GM13977 (cell line): ENCODE results near the gene LSM7.

Experiments used
- DNase-seq: peaks from one replicate; pipeline ENCODE4 v3.0.0; 2012; ENCODE audit warnings: low spot score
- in situ Hi-C: fragments of 300-500 bp; cut with MboI; formaldehyde crosslinking; loops from one replicate; pipeline ENCODE4 v1.12.0; 2022; ENCODE audit warnings: low sequenced_read_pairs, low pct_unique_long_range_greater_than_20kb, mixed read lengths, inconsistent platforms; ENCODE audit not compliant: unreplicated experiment
- TF ChIP-seq, protein P1 (sequence below): IDR thresholded peaks from 2 replicates; pipeline ENCODE4 v1.5.1; 2012; ENCODE audit warnings: mild to moderate bottlenecking, control low read depth; ENCODE audit not compliant: insufficient read depth; ENCODE audit errors: extremely low read depth, missing control alignments

The LSM7 gene

GRCh38 chr19:2332341-2333026, 4.1 kb upstream of the LSM7 start:
- TF ChIP-seq, protein P1, sequence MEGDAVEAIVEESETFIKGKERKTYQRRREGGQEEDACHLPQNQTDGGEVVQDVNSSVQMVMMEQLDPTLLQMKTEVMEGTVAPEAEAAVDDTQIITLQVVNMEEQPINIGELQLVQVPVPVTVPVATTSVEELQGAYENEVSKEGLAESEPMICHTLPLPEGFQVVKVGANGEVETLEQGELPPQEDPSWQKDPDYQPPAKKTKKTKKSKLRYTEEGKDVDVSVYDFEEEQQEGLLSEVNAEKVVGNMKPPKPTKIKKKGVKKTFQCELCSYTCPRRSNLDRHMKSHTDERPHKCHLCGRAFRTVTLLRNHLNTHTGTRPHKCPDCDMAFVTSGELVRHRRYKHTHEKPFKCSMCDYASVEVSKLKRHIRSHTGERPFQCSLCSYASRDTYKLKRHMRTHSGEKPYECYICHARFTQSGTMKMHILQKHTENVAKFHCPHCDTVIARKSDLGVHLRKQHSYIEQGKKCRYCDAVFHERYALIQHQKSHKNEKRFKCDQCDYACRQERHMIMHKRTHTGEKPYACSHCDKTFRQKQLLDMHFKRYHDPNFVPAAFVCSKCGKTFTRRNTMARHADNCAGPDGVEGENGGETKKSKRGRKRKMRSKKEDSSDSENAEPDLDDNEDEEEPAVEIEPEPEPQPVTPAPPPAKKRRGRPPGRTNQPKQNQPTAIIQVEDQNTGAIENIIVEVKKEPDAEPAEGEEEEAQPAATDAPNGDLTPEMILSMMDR = no peak
- in situ Hi-C loops = no loop called here
- peak; percentile 75 for DNase-seq

- in situ Hi-C loops = no loop called here
- TF ChIP-seq, protein P1 = no peak
- no peak for DNase-seq
These were observed 3.3 kb upstream of the LSM7 start for GRCh38 chr19:2331601-2332246.

GRCh38 chr19:2330632-2331284, 2.4 kb upstream of the LSM7 start:
- no peak for DNase-seq
- in situ Hi-C loops = no loop called here
- TF ChIP-seq, protein P1 = no peak

DNA sequence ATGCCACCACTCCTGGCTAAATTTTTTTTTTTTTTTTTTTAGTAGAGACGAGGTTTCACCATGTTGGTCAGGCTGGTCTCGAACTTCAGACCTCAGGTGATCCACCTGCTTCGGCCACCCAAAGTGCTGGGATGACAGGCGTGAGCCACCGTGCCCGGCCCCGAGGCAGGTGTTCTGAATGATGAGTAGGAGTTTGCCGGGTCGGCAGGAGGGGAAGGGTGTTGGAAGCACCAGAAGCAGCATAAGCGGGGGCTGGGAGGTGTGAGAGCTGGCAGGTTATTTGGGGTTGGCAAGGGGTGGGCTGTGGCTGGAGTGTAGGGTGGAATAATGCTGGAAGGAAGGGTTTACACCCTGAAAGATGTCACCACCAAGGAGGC, 1.9 kb upstream of the LSM7 start:
- in situ Hi-C loops = no loop called here
- no peak for DNase-seq
- TF ChIP-seq, protein P1 = no peak

GRCh38 chr19:2329501-2329916, 1.1 kb upstream of the LSM7 start:
- DNase-seq = no peak
- TF ChIP-seq, protein P1 = no peak
- in situ Hi-C loops = no loop called here

DNA sequence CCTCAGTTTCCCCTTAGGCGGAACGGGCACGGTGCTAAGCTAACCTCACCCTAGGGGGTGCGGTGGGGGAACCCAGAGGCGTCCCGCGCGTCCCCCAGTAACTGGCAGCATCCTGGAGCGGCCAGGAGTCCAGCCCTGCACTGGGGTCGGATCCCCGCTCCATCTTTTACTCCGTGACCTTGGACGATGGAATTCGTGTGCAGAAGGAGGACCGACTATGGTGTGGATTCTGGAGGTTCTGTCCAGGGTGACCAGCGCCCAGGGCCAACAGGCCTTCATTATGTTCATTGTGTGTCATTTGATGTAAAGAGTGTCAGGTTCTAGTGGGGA, 728 bp upstream of the LSM7 start:
- TF ChIP-seq, protein P1 = no peak
- in situ Hi-C loops = no loop called here
- DNase-seq = no peak
